Measurements from ENCODE around the gene RPA3.

DNA sequence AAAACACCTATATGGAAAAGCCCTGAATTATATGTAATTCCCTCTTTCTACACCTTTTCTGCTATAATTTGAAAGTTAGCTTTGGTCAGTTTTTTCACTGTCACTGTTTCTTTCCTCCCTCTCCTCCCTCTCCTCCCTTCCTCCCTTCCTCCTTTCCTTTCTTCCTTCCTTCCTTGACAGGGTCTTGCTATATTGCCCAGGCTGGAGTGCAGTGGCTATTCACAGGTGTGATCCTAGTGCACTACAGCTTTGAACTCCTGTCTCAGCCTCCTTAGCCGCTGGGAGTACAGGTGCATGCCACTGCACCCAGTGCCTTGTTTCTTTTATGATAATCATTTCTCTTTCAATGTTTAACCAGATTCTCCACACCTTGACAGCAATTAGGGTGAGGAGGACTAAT is 100.0 kb downstream of the RPA3 start:
- TF ChIP-seq, protein P1, sequence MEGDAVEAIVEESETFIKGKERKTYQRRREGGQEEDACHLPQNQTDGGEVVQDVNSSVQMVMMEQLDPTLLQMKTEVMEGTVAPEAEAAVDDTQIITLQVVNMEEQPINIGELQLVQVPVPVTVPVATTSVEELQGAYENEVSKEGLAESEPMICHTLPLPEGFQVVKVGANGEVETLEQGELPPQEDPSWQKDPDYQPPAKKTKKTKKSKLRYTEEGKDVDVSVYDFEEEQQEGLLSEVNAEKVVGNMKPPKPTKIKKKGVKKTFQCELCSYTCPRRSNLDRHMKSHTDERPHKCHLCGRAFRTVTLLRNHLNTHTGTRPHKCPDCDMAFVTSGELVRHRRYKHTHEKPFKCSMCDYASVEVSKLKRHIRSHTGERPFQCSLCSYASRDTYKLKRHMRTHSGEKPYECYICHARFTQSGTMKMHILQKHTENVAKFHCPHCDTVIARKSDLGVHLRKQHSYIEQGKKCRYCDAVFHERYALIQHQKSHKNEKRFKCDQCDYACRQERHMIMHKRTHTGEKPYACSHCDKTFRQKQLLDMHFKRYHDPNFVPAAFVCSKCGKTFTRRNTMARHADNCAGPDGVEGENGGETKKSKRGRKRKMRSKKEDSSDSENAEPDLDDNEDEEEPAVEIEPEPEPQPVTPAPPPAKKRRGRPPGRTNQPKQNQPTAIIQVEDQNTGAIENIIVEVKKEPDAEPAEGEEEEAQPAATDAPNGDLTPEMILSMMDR (IDR thresholded peaks at IDR 0.05; ENCODE audit: low read length), result no peak
- TF ChIP-seq EZH2 (IDR thresholded peaks at IDR 0.05; ENCODE audit: borderline replicate concordance, low read length), result no peak

Data from OCI-LY1 (cell line).